Activated CD4-positive, CD25-positive, alpha-beta regulatory T cell treated with anti-CD3 and anti-CD28 coated beads, Interleukin-2, amount 50 U/mL, for 24 hours (primary cell): ENCODE data around the gene ANKRD9.

Source experiments
- ATAC-seq, 2 donors: fragments of 150-1000 bp; cut with Tn5 transposase; one replicate each; pipeline ENCODE4 v1.10.0; 2021; ENCODE audit warnings: mild to moderate bottlenecking in 1 of 2, moderate library complexity in 1 of 2

Gene ANKRD9

DNA sequence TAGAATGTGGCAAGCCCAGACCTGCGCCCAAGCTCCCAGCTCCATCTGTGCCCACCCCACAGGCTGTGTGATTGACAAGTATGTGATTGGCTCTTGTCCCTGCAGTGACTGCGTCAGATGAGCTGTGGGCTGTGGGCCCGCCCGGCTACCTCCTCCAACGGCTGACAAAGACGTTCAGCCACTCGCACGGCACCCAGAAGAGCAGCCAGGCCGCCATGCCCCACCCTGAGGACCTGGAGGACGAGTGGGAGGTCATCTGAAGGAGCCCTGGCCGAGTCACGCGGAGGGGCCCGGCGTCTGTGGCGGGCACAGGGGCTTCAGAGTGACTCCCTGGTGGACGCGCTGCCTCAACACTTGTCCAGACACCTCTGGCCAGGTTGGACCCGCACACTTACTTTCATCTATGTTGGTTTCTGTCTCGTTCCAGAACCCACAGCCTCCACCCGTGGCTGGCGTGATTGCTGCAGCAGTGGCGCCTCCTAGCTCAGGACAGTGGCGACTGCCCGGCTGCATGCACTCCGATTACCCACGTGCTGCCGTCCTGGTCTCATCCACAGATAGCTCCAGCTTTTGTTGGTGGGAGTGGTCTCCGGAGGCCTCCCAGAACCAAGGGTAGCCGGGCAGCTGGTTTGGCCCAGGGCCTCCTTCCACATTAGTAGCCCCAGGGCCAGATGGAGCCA, 11.4 kb downstream of the ANKRD9 start:
- no peak for ATAC-seq

- no peak for ATAC-seq
Measured at GRCh38 chr14:102496958-102497744, 12.4 kb downstream of the ANKRD9 start.

DNA sequence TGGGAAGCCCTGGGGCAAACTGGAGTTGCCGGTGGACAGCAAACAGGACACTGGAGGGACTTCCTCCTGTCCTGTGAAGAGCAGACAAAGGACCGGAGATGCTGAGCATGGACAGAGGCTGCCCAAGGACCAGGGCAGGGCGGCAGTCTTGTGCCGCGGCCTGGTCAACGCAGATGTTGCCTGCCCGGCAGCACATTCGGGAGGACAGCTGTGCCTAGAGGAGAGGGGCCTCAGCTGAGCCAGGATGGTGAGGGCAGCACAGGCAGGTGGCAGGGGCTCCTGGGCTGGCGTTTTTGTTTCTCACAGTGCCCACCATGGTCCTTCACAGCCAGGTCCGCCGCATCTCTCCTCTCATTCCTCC, 13.3 kb downstream of the ANKRD9 start:
- no peak for ATAC-seq

- ATAC-seq: no peak
Measured at GRCh38 chr14:102495491-102496330, 13.9 kb downstream of the ANKRD9 start.

- no peak for ATAC-seq
Measured at GRCh38 chr14:102493585-102493984, 16.0 kb downstream of the ANKRD9 start.

GRCh38 chr14:102493096-102493495, 16.5 kb downstream of the ANKRD9 start:
- no peak for ATAC-seq

DNA sequence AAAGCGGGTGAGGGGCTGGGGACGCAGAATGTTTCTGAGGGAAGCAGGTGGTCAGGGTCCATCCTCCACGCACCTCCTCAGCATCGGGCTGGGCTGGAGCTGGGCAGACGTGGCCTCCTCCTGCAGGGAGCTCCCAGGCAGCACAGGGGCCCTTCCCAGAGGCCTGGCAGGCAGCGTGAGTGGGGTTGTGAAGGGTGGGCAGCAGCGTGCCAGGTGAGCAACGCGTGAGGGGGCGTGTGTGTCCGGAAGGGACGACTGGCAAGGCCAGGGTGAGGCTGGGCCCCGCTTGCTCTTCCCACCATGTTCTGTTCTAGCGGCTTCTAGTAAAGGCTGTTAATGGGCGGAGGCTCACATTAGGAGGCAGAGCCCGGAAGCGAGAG, 17.1 kb downstream of the ANKRD9 start:
- no peak for ATAC-seq

- no peak for ATAC-seq
Measured at GRCh38 chr14:102491786-102492530, 17.6 kb downstream of the ANKRD9 start.

GRCh38 chr14:102491366-102491765, 18.2 kb downstream of the ANKRD9 start:
- ATAC-seq: no peak

- no peak for ATAC-seq
Measured at GRCh38 chr14:102490456-102490855, 19.1 kb downstream of the ANKRD9 start.

GRCh38 chr14:102487204-102487577, 22.4 kb downstream of the ANKRD9 start:
- no peak for ATAC-seq

DNA sequence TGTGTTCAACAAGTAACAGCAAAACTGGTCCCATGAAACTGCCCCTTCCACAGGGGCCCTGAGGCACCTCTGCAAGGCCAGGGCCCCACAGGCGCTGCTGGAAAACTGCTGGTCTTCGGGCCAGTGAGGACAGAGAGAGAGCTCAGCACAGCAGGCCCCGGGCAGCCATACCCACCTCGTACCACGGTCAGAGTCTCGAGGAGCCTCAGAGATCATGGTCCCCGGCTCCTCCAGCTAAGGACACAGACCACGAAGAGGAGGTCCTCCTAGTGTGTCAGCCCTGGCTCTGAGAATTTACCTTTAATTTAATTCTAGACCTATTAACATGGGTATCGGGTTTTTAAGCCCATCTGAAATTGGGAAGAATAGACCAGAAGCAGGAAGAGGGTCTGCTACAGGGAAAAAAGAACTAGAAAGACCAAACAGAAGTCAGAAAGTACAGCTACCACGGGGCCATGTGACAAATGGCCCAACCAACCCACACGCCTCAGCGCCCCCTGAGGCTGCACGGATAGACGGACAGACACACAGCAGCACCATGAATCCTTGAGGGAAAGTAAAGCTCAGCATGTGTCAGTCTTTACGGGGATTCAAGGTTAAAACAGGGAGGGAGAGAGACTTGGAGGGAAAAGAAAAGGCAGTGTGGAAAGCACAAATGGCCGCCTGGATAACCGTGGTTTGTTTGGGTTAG, 22.9 kb downstream of the ANKRD9 start:
- no peak for ATAC-seq

DNA sequence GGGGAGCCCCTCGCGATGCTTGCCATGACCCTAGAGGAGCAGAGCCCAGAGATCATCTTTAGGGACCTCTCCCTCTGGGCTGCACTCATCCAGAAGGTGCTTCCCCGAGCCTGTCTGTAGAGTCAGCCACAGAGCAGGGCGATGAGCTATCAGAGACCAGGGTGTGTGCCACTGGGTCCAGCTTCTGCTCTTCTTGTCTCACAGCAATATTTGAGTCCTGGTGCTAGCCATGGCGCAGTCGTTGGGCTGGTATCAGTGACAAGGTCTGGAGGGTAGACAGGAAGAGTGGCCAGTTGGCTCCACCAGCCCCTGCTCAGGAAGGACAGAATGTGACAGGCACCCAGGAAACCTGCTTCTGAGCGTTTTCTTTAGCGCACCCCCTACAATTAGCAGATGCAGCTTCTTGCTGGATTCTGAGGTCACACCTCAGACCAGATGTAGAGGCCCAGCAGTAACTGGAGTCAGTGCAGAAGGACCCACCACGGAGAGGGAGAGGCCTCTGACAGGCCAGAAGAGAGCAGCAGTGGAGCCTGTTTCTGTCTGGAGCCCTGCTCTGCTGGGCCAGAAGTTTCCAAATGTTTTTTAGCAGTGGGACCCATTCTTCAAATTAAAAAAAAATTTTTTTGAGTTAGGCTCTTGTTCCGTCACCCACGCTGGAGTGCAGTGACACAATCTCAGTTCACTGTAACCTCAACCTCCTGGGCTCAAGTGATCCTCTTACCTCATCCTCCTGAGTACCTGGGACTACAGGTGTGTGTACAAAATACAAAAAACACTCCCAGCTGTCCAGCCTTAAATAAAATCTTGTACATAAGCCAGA, 23.7 kb downstream of the ANKRD9 start:
- ATAC-seq: no peak

DNA sequence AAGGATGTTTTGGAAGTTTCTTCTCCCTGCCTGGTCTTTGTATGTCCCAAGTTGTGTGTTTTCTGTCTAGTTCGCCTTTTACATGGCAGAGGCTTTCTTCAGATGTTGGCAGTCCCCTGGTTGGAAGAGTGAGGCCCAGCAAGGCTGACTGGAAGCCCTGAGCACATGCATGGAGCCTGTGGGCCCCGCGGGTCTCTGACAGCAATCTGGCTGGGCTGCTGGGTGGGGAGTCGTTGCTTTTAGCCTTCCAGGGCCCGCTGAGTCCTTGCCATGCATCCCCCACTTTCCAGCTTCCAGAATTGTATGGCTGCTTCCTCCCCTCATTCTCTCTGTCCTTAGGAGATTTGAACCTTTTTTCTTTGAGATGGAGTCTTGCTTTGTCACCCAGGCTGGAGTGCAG, 25.3 kb downstream of the ANKRD9 start:
- no peak for ATAC-seq

- ATAC-seq: no peak
Measured at GRCh38 chr14:102481791-102482238, 27.8 kb downstream of the ANKRD9 start.

GRCh38 chr14:102481371-102481770, 28.2 kb downstream of the ANKRD9 start:
- no peak for ATAC-seq

GRCh38 chr14:102479777-102480176, 29.8 kb downstream of the ANKRD9 start:
- no peak for ATAC-seq

DNA sequence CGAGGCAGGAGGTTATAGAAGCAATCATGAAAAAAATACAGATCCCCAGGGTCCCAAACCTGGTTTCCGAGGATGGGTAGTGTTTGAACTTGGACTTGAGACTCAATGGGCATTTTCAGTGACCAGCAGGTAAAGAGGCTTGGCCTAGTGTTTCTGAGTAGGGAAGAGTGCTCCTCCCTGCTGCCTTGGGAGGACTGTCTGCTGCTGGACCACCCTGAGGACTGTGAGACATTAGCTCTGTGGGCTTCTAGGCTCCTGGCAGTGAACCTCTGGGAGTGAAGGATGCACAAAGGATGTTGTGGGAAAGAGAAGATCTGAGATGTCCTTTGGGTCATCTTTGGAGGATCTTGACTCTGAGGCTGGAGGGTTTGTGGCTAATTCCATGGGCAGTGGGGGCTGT, 30.5 kb downstream of the ANKRD9 start:
- ATAC-seq: no peak

- ATAC-seq: no peak
Measured at GRCh38 chr14:102474934-102475333, 34.6 kb downstream of the ANKRD9 start.

GRCh38 chr14:102473559-102473958, 36.0 kb downstream of the ANKRD9 start:
- no peak for ATAC-seq

DNA sequence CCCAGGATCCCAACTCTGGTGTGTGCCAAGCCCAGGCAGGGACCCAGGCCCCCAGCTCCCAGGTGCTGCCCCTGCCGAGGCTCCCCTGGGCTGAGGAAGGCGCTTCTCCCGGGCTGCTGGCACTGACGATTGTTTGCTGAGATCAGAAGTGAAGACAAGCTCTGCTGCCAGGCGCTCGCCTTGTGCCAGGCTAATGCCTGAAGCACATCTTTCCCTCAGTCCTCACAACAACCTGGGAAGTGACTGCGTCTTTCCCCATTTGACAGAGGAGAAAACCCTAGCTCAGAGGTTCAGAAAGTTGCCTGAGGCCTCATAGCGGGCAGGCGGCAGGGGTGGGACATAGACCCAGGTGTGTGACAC, 36.8 kb downstream of the ANKRD9 start:
- ATAC-seq: no peak
